CD4-positive, CD25-positive, alpha-beta regulatory T cell (primary cell): Measurements from ENCODE around the gene CYP2J2. TPM values are rescaled to one million over a fixed set of nuclear protein-coding genes. Genes with fewer than 3 reads are reported as not detected.
"Not testable (repeated sequence)": the region's sequence is repeated elsewhere in the genome, so short reads cannot be mapped to it uniquely, and the experiment has no call there.

Source experiments
- ATAC-seq, 2 donors: fragments of 150-1000 bp; cut with Tn5 transposase; one replicate each; pipeline ENCODE4 v1.10.0; 2021; ENCODE audit warnings: low read depth in 2 of 2, moderate number of reproducible peaks in 2 of 2, moderate library complexity in 1 of 2
- DNase-seq, 3 donors: peaks; one replicate each; pipeline versions ENCODE4 v3.0.0 to v3.0.0-alpha.2; 2012 to 2022; ENCODE audit warnings: mixed read lengths in 1 of 3
- H3K27ac ChIP-seq: one replicate; pipeline ENCODE4 v1.7.0; 2013; ENCODE audit warnings: mild to moderate bottlenecking, low read length; ENCODE audit not compliant: insufficient read depth, poor library complexity, severe bottlenecking
- H3K27me3 ChIP-seq: one replicate; pipeline ENCODE4 v1.7.0; 2013; ENCODE audit warnings: low read length; ENCODE audit not compliant: control insufficient read depth, insufficient read depth
- H3K36me3 ChIP-seq: one replicate; pipeline ENCODE4 v1.7.0; 2013; ENCODE audit warnings: mild to moderate bottlenecking, low read length, moderate library complexity; ENCODE audit not compliant: control insufficient read depth, insufficient read depth
- H3K4me1 ChIP-seq: 2 replicates; pipeline ENCODE4 v1.7.0; 2013; ENCODE audit warnings: mild to moderate bottlenecking, low read length; ENCODE audit not compliant: insufficient read depth, control insufficient read depth, poor library complexity, severe bottlenecking
- H3K4me3 ChIP-seq: one replicate; pipeline ENCODE4 v1.7.0; 2013; ENCODE audit warnings: low read depth, mild to moderate bottlenecking, low read length, moderate library complexity
- H3K9me3 ChIP-seq, 2 experiments: 1 replicate in 1 of 2; 2 replicates in 1 of 2; pipeline ENCODE4 v1.7.0; 2013; ENCODE audit warnings: low read length in 2 of 2, mild to moderate bottlenecking in 1 of 2, moderate library complexity in 1 of 2; ENCODE audit not compliant: control insufficient read depth in 2 of 2
- H3K27ac Mint-ChIP-seq, 3 donors: one replicate each; pipeline ENCODE4 v1.8.0; 2020 to 2022; ENCODE audit warnings: mild to moderate bottlenecking in 3 of 3, mixed read lengths in 3 of 3, moderate library complexity in 2 of 3
- H3K27me3 Mint-ChIP-seq: one replicate; pipeline ENCODE4 v1.8.0; 2022; ENCODE audit warnings: mild to moderate bottlenecking, mixed read lengths
- H3K36me3 Mint-ChIP-seq: one replicate; pipeline ENCODE4 v1.8.0; 2020; ENCODE audit warnings: mixed read lengths
- H3K4me1 Mint-ChIP-seq, 4 donors: one replicate each; pipeline ENCODE4 v1.8.0; 2020 to 2022; ENCODE audit warnings: mixed read lengths in 4 of 4, mild to moderate bottlenecking in 1 of 4
- H3K4me3 Mint-ChIP-seq, 4 donors: one replicate each; pipeline ENCODE4 v1.8.0; 2020 to 2022; ENCODE audit warnings: mild to moderate bottlenecking in 4 of 4, mixed read lengths in 4 of 4, moderate library complexity in 3 of 4
- H3K9me3 Mint-ChIP-seq, 7 donors: one replicate each; pipeline ENCODE4 v1.8.0; 2020 to 2022; ENCODE audit warnings: mixed read lengths in 7 of 7, mild to moderate bottlenecking in 3 of 7, moderate library complexity in 2 of 7
- polyA plus RNA-seq, 4 donors: library from polyadenylated mRNA; unstranded; fragments of 300-500 nt; fragmentation: Illumina TruSeq; gene quantifications; one replicate each; pipeline ENCODE4 v1.2.3, GENCODE V29; 2021
- total RNA-seq: library from RNA; stranded (reverse); gene quantifications from one replicate; pipeline ENCODE4 v1.2.3, GENCODE V29; 2022

The CYP2J2 gene, protein sequence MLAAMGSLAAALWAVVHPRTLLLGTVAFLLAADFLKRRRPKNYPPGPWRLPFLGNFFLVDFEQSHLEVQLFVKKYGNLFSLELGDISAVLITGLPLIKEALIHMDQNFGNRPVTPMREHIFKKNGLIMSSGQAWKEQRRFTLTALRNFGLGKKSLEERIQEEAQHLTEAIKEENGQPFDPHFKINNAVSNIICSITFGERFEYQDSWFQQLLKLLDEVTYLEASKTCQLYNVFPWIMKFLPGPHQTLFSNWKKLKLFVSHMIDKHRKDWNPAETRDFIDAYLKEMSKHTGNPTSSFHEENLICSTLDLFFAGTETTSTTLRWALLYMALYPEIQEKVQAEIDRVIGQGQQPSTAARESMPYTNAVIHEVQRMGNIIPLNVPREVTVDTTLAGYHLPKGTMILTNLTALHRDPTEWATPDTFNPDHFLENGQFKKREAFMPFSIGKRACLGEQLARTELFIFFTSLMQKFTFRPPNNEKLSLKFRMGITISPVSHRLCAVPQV
- not detected for total RNA-seq
- under 1 TPM in 2 of 4 donors, not detected in 2; 0.14 to 0.47 TPM for polyA plus RNA-seq

DNA sequence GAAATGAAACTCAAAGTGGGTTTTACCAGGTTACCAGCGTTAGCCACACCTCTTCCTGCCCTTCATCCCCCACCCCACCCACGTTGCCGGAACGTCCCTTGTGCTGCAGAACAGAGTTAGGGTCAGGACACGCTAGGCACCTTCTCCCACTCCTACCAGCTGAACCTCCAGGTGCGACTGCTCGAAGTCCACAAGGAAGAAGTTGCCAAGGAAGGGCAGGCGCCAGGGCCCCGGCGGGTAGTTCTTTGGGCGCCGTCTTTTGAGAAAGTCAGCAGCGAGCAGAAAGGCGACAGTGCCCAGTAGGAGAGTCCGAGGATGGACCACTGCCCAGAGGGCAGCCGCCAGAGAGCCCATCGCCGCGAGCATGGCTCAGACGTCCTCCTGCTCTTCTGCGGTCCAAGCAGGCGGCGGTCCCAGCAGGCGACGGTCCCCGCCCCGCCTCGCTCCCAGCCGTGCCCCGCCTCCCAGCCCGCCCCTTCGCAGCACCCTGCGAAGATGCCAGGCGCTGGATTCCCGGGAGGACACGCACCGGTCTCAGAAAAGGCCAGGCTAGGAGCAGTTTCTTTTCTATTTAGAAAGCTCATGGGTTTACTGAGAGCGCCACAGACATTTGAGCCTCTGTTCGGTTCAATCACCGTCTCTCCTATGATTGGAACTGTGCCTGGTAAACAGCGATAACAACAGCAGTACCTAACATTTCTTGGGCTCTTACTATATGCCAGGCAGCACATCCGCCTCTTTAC, at the start of gene CYP2J2:
TSS of gene CYP2J2 (minus strand) at position 393 of the 743 bp plus-strand sequence. CDS start at position 366, 27 bp downstream.
- peaks cover 0 to 18% (median 7%) of the 10 kb centered on the region in 7 donors for H3K9me3 Mint-ChIP-seq
- Histone ChIP-seq H3K27ac (no peak within 1 kb of the TSS), H3K4me1 (peaks cover 4% of the 10 kb centered on the region), H3K4me3 (peak within 1 kb of the TSS; percentile 69), H3K9me3 (peaks cover 0 to 19% of the 10 kb centered on the region in 2 experiments), H3K27me3 (peaks cover 22% of the 10 kb centered on the region), H3K36me3 (no peaks in the 10 kb centered on the region)
- peak within 1 kb of the TSS; percentile 83 to 86 (median 84) for H3K4me3 Mint-ChIP-seq
- no peaks in the 10 kb centered on the region for H3K36me3 Mint-ChIP-seq
- DNase-seq (peak in 1 of 3 donors; percentile 36), ATAC-seq (peak; percentile 42 to 71)
- H3K4me1 Mint-ChIP-seq: peaks cover 12 to 13% (median 13%) of the 10 kb centered on the region in 4 donors
- H3K27me3 Mint-ChIP-seq: peaks cover 44% of the 10 kb centered on the region
- peak within 1 kb of the TSS in 1 of 3 donors; percentile 68 for H3K27ac Mint-ChIP-seq

DNA sequence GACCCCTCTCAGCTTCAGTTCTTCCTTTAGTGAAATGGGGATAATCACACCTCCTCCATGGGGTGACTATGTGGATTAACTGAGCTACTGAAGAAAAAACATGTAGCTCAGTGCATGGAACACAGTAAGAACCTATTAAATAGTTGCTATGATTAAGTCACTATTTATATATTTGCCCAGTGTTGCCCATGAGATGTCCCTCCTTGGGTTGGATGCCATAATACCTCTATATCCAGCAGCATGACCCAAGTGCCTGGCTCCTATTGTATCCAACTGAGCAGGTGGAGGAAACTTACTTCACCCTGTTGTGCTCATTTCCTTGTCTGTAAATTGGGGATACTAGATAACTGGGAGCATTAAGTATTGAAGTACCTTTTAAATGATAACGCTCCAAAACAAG, 47.1 kb upstream of the CYP2J2 start:
- peaks cover 6% of the 10 kb centered on the region for H3K27me3 Mint-ChIP-seq

DNA sequence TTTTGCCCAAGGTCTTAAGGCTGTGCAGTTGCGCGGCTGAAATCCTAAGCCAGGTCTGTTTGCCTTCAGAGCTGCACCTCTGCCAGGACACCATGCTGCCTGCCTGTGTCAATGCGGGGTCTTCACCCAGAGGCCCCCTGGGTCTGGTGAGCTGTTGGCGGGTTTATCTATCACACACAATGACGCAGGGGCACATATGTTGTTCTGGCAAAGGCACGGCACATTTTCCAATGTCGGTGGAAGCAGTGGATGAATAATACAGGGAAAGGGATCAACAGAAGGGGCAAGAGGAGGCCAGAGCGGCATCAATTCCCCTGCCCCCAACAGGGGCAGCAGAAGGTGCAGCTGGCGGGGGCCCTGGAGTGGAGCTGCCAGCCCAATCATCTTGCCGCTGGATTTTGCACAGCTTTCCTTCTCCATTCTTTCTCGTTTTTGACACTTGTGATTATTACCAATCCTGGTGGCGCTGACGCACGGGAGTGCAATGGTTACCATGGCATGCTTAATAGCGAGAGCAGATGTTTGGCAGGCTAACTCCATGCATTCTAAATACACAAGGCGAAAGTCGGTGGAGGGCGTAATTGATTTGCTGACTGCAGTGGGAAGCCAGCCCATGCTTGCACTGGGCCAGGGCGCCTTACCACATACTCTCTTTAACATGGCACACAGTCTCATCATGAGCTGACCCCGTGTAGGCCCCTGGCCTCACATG, 45.8 kb upstream of the CYP2J2 start:
- Mint-ChIP-seq H3K27ac (no peak overlapping the region), H3K36me3 (no peaks in the 10 kb centered on the region), H3K4me3 (no peak overlapping the region), H3K27me3 (peaks cover 6% of the 10 kb centered on the region), H3K9me3 (peaks cover 0 to 3% (median 0%) of the 10 kb centered on the region in 7 donors), H3K4me1 (peaks cover 0 to 5% (median 2%) of the 10 kb centered on the region in 4 donors)
- DNase-seq (no peak), ATAC-seq (no peak)
- H3K4me3 ChIP-seq: no peak overlapping the region
- H3K4me1 ChIP-seq: peaks cover 4% of the 10 kb centered on the region
- no peaks in the 10 kb centered on the region for H3K27me3 ChIP-seq
- no peak overlapping the region for H3K27ac ChIP-seq
- no peaks in the 10 kb centered on the region for H3K9me3 ChIP-seq
- H3K36me3 ChIP-seq: no peaks in the 10 kb centered on the region

More for the DNA sequence above, 47.1 kb upstream of the CYP2J2 start:
- ATAC-seq (no peak), DNase-seq (no peak)
- Histone ChIP-seq H3K27me3 (no peaks in the 10 kb centered on the region), H3K9me3 (no peaks in the 10 kb centered on the region), H3K36me3 (no peaks in the 10 kb centered on the region), H3K27ac (no peak overlapping the region), H3K4me3 (no peak overlapping the region), H3K4me1 (peaks cover 4% of the 10 kb centered on the region)
- Mint-ChIP-seq H3K9me3 (peaks cover 0 to 3% (median 0%) of the 10 kb centered on the region in 7 donors), H3K4me1 (peaks cover 0 to 5% (median 2%) of the 10 kb centered on the region in 4 donors), H3K4me3 (no peak overlapping the region), H3K36me3 (no peaks in the 10 kb centered on the region), H3K27ac (no peak overlapping the region)

DNA sequence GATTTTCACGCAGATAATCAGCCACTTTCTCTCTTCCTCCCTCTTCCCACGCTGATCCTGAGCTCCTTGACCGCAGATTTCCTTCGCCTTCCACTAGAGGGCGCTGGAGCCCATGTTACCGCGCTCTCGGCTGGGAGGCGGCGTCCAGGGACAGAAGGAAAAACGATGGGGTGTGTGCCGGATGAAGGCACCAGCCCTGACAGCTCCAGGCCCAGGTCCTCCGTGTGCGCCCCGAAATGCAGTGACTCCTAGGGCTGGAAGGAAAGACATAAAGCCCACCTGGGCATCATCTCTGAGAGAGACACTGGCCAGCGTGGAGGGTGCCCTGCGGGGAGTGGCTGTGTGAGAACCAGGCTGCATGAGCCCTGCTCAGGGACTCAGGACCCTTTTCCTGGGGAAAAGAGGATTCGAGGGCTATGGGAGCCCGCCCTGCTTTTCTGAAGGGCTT, 44.9 kb upstream of the CYP2J2 start:
- no peaks in the 10 kb centered on the region for H3K36me3 Mint-ChIP-seq
- peaks cover 0 to 5% (median 2%) of the 10 kb centered on the region in 4 donors for H3K4me1 Mint-ChIP-seq
- Histone ChIP-seq H3K36me3 (no peaks in the 10 kb centered on the region), H3K9me3 (no peaks in the 10 kb centered on the region), H3K27me3 (no peaks in the 10 kb centered on the region), H3K4me3 (no peak overlapping the region), H3K27ac (no peak overlapping the region), H3K4me1 (peaks cover 4% of the 10 kb centered on the region)
- H3K9me3 Mint-ChIP-seq: peaks cover 0 to 1% (median 0%) of the 10 kb centered on the region in 7 donors
- H3K27ac Mint-ChIP-seq: no peak overlapping the region
- ATAC-seq (no peak), DNase-seq (peak in 2 of 3 donors; percentile 18 to 20)
- peaks cover 6% of the 10 kb centered on the region for H3K27me3 Mint-ChIP-seq
- peak overlapping the region in 1 of 4 donors; percentile 47 for H3K4me3 Mint-ChIP-seq

DNA sequence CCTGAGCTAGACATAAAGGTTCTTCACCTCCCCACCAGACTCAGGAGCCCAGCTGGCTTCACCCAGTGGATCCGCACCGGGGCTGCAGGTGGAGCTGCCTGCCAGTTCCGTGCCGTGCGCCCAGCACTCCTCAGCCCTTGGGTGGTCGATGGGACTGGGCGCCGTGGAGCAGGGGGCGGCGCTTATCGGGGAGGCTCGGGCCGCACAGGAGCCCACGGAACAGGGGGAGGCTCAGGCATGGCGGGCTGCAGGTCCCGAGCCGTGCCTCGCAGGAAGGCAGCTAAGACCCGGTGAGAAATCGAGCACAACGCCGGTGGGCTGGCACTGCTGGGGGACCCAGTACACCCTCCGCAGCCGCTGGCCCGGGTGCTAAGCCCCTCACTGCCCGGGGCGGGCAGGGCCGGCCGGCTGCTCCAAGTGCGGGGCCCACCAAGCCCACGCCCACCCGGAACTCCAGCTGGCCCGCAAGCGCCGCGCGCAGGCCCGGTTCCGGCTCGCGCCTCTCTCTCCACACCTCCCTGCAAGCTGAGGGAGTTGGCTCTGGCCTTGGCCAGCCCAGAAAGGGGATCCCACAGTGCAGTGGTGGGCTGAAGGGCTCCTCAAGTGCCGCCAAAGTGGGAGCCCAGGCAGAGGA, 43.1 kb upstream of the CYP2J2 start:
- H3K27me3 Mint-ChIP-seq: not testable (repeated sequence)

DNA sequence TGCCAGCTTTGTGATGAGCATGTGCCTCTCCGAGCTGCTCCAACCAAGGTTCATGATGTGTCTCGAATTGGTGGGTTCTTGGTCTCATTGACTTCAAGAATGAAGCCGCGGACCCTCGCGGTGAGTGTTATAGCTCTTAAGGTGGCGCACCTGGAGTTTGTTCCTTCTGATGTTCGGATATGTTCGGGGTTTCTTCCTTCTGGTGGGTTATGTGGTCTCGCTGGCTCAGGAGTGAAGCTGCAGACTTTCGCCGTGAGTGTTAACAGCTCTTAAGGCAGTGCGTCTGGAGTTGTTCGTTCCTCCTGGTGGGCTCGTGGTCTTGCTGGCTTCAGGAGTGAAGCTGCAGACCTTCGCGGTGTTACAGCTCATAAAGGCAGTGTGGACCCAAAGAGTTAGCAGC, 42.2 kb upstream of the CYP2J2 start:
- not testable (repeated sequence) for H3K4me3 Mint-ChIP-seq, ATAC-seq

More for the DNA sequence above, 43.1 kb upstream of the CYP2J2 start:
- not testable (repeated sequence) for ATAC-seq, H3K4me1 ChIP-seq, H3K27me3 ChIP-seq, H3K36me3 Mint-ChIP-seq, DNase-seq, H3K27ac ChIP-seq, H3K27ac Mint-ChIP-seq, H3K9me3 ChIP-seq, H3K36me3 ChIP-seq, H3K4me3 ChIP-seq, H3K9me3 Mint-ChIP-seq, H3K4me3 Mint-ChIP-seq, H3K4me1 Mint-ChIP-seq

DNA sequence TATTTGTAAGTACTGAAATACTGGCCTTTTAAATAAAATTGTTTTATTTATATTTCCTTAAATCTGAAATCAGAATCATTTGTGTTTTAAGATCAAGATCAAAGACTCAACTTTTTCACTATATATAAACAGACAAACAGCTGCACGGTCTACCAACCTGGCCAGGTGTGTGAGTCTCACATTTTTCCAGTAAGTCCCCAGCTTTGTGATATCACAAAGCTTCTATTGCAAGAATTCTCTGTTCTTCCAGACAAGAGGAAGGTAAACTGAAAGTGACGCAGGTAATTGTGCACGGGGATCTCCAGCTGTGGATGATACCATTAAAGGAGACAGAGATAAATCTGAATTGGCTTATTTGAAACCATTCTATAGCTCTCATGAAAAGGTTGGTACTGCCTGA, 41.2 kb upstream of the CYP2J2 start:
- H3K9me3 Mint-ChIP-seq: peaks cover 0 to 1% (median 0%) of the 10 kb centered on the region in 7 donors
- Histone ChIP-seq H3K36me3 (no peaks in the 10 kb centered on the region), H3K27ac (no peak overlapping the region), H3K4me1 (peaks cover 4% of the 10 kb centered on the region), H3K27me3 (no peaks in the 10 kb centered on the region), H3K4me3 (no peak overlapping the region), H3K9me3 (no peaks in the 10 kb centered on the region)
- no peak overlapping the region for H3K27ac Mint-ChIP-seq
- DNase-seq: no peak
- peaks cover 0 to 5% (median 2%) of the 10 kb centered on the region in 4 donors for H3K4me1 Mint-ChIP-seq
- H3K27me3 Mint-ChIP-seq: peaks cover under 1% of the 10 kb centered on the region
- no peak for ATAC-seq
- H3K36me3 Mint-ChIP-seq: no peaks in the 10 kb centered on the region
- H3K4me3 Mint-ChIP-seq: no peak overlapping the region

More for the DNA sequence above, 42.2 kb upstream of the CYP2J2 start:
- H3K4me1 Mint-ChIP-seq, H3K27ac Mint-ChIP-seq, H3K27ac ChIP-seq, H3K9me3 ChIP-seq, H3K9me3 Mint-ChIP-seq, H3K4me1 ChIP-seq, H3K27me3 ChIP-seq, H3K4me3 ChIP-seq, DNase-seq, H3K27me3 Mint-ChIP-seq, H3K36me3 Mint-ChIP-seq, H3K36me3 ChIP-seq: not testable (repeated sequence)
